Nephron (organoid): ENCODE data around the gene MB21D2.

Experiments
- H3K27ac Mint-ChIP-seq, 3 experiments: 2 replicates each; pipeline ENCODE4 v1.8.0; 2020; ENCODE audit warnings: mixed read lengths in 3 of 3, mild to moderate bottlenecking in 2 of 3, moderate library complexity in 1 of 3
- H3K27me3 Mint-ChIP-seq: 2 replicates; pipeline ENCODE4 v1.8.0; 2021; ENCODE audit warnings: low read depth, mild to moderate bottlenecking, moderate library complexity, mixed read lengths
- H3K36me3 Mint-ChIP-seq: 2 replicates; pipeline ENCODE4 v1.8.0; 2020; ENCODE audit warnings: low read depth, mixed read lengths
- H3K4me1 Mint-ChIP-seq: 2 replicates; pipeline ENCODE4 v1.8.0; 2020; ENCODE audit warnings: mixed read lengths
- H3K4me3 Mint-ChIP-seq, 3 experiments: 2 replicates each; pipeline ENCODE4 v1.8.0; 2020; ENCODE audit warnings: mild to moderate bottlenecking in 3 of 3, mixed read lengths in 3 of 3, moderate library complexity in 2 of 3
- H3K9me3 Mint-ChIP-seq: 2 replicates; pipeline ENCODE4 v1.8.0; 2020; ENCODE audit warnings: mixed read lengths
- CTCF ChIP-seq, 3 experiments: fragments of 200-600 bp; sonication (generic); IDR thresholded peaks; one replicate each; pipeline ENCODE4 v1.5.0; 2021; ENCODE audit warnings: antibody characterized with exemption in 3 of 3; ENCODE audit not compliant: unreplicated experiment in 3 of 3

The MB21D2 gene

DNA sequence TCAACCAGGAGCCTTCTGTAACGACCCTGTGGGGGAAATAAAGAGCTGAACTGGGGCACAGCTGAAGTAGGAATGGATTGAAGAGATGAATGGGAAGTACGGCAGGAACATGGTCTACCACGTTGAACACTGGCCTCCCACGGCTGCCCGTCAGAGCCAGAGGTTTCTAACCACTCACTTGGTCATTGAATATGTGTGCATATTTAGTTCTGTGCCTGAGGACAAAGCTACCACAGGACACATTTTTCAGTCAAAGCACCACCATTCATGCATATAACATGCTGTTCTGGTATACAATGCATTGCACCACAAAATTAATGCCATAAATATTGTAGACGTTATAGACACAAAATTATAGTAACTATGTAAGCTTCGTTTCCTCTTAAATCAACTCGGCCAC lies 75.5 kb downstream of the MB21D2 start:
- no peaks in the 10 kb centered on the region for H3K27me3 Mint-ChIP-seq
- no peak for TF ChIP-seq CTCF (IDR thresholded peaks at IDR 0.05; ENCODE audit: unreplicated experiment in 3 of 3)
- no peaks in the 10 kb centered on the region for H3K9me3 Mint-ChIP-seq
- no peaks in the 10 kb centered on the region for H3K36me3 Mint-ChIP-seq
- H3K4me3 Mint-ChIP-seq = no peak overlapping the region
- H3K27ac Mint-ChIP-seq = no peak overlapping the region
- H3K4me1 Mint-ChIP-seq = peaks cover 52% of the 10 kb centered on the region

DNA sequence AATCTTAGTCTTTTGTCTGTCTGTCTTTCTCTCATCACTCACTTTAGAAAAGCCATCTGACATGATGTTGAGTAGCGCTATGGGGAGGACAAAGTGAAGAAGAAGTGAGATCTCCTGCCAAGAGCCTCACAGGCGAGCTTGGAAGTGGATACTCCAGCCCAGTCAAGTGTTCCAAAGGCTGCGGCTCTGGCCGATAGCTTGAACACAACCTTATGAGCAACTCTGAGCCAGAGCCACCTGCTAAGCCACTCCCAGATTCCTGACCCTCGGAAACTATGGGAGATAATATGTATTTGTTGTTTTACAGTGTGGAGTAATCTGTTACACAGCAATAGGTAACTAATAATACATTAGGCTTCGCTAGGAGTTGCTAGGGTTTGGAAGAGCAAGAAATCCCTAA lies 76.2 kb downstream of the MB21D2 start:
- no peaks in the 10 kb centered on the region for H3K9me3 Mint-ChIP-seq
- peaks cover 58% of the 10 kb centered on the region for H3K4me1 Mint-ChIP-seq
- peak overlapping the region in 2 of 3 experiments; percentile 23 to 39 for H3K27ac Mint-ChIP-seq
- H3K27me3 Mint-ChIP-seq = no peaks in the 10 kb centered on the region
- no peaks in the 10 kb centered on the region for H3K36me3 Mint-ChIP-seq
- TF ChIP-seq CTCF (IDR thresholded peaks at IDR 0.05; ENCODE audit: unreplicated experiment in 3 of 3) = no peak
- no peak overlapping the region for H3K4me3 Mint-ChIP-seq

DNA sequence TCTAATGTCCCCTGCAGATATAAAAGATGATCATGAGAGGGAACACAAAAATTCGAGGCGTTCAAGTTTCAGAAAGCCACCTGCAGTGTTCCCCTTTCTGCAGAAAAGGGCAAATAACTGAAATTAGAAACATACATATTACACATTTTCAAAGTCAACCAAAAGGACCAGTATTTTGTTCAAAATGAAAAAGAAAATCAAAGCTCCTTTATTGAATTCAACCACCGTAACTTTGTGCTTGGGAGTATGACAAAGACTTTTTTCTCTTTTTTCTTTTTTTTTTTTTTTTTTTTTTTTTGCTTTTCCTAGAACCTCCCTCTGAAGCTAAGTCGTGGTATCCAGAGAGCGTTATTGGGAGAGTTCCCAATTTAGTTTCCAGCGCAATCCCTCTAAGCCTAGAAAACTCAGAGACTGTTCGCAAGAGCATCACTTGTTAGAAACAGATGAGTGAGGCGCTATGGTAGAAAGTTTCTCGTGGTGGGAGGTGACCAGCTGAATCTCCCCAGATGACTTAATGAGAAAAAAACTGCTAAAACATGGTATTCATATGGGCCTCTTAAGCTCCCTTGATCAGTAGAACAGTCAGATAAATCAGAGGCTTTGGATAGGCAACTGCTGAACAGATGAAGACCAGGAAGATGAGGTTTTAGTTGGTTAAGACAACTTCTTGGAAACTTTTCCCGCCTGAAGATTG lies 77.4 kb downstream of the MB21D2 start:
- Mint-ChIP-seq H3K4me1 (peaks cover 63% of the 10 kb centered on the region), H3K27ac (no peak overlapping the region), H3K36me3 (peaks cover 5% of the 10 kb centered on the region), H3K9me3 (no peaks in the 10 kb centered on the region), H3K27me3 (no peaks in the 10 kb centered on the region), H3K4me3 (no peak overlapping the region)
- no peak for TF ChIP-seq CTCF (IDR thresholded peaks at IDR 0.05; ENCODE audit: unreplicated experiment in 3 of 3)

- Mint-ChIP-seq H3K27me3 (no peaks in the 10 kb centered on the region), H3K4me3 (no peak overlapping the region), H3K9me3 (no peaks in the 10 kb centered on the region), H3K27ac (peak overlapping the region; percentile 54 to 92 (median 78)), H3K36me3 (peaks cover 9% of the 10 kb centered on the region), H3K4me1 (peaks cover 65% of the 10 kb centered on the region)
- TF ChIP-seq CTCF (IDR thresholded peaks at IDR 0.05; ENCODE audit: unreplicated experiment in 3 of 3) = no peak
Measured at GRCh38 chr3:192835818-192836815, 81.5 kb downstream of the MB21D2 start.

DNA sequence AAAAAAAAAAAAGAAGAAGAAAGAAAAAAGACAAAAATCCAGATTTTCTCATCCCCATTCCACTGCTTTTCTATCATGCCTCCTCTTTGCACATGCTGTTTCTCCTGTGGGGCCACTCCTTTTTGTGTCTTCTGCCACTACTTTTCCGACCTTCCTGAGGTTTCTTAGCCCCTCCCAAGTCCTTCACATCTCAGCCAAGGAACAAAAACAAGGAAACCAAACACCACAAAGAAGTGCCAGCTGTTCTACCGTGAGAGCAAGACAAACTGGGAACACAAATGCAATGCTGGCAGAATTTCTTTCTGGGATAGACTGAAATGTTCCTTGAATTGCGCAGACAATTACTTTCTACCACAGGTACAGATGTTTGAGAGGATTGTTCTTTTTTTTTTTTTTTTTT lies 83.2 kb downstream of the MB21D2 start:
- Mint-ChIP-seq H3K4me3 (peak overlapping the region in 1 of 3 experiments; percentile 37), H3K36me3 (peaks cover 9% of the 10 kb centered on the region), H3K4me1 (peaks cover 74% of the 10 kb centered on the region), H3K27ac (peak overlapping the region; percentile 25 to 93 (median 66)), H3K27me3 (no peaks in the 10 kb centered on the region), H3K9me3 (no peaks in the 10 kb centered on the region)
- no peak for TF ChIP-seq CTCF (IDR thresholded peaks at IDR 0.05; ENCODE audit: unreplicated experiment in 3 of 3)
